Measurements from ENCODE around the gene ASPM.

Gene ASPM

DNA sequence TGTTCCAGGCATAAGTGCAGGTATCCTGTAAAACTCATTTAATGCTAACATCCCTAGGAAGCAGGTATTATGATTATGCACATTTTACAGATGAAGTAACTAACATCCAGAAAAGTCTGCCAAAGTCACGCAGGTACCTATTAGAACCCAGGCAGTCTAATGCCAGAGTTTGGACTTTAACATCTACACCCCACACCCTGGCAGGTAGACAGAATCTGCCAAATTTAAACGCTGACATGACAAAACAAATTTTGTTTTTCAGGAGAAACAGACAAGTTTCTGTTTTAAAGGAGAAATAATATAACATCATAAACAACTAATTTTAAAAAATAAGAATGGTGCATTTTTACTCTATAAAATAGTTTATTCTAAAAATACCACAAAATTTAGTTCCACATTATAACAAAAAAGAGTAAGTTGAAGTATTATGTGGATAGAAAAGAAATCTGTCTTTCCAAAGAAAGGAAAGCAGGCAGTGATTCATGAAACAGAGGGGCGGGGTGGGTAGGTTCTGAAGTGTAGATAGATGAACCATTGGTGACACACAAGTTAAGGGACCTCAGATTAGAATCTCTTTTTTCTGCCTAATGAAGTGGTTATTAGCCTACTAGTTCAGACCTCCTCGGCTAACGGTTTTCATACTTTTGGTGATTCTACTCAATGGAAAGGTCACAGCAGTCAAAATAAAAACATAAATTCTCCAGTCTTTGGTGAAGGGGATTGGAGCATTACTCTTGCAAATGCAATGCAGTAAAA is 1.7 kb downstream of the ASPM start:
- Histone ChIP-seq H3K4me1 (ENCODE audit: control insufficient read depth, insufficient read depth, low read length) (no peaks in the 10 kb centered on the region), H3K36me3 (ENCODE audit: control insufficient read depth, insufficient read depth, low read length) (peaks cover 2% of the 10 kb centered on the region; the same call in 1 of the 2 replicates), H3K4me3 (ENCODE audit: low read length) (peak overlapping the region; percentile 4; the same call in 1 of the 2 replicates), H3K9me3 (ENCODE audit: control insufficient read depth, insufficient read depth, low read length) (no peaks in the 10 kb centered on the region), H3K27ac (ENCODE audit: low read length) (no peak overlapping the region), H3K27me3 (ENCODE audit: control insufficient read depth, insufficient read depth, low read length) (no peaks in the 10 kb centered on the region)
- DNase-seq (ENCODE audit: low read depth, low spot score) = no peak
- no CpG with 5 or more reads among the region's 5 CpGs for WGBS (ENCODE audit: insufficient coverage, insufficient read length)

DNA sequence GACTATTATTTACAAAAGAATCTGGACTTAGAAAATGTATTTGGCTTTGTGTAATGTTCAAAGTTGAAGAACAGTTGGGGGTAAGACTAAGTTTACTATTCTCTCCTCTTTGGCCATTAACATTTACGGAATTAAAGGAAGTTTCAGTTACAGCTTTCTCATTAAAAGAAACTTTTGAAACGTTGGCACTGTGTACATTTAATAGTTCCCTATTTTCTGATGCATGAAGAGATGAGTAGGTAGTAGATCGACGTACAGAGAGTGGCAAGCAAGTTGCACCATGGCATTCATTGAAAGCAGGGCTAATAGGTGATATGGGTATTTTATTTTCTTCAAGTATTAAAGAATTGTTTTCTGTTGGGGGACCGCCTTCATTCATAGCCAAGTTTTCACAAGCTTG is 3.2 kb downstream of the ASPM start:
- no CpG with 5 or more reads among the region's 5 CpGs for WGBS (ENCODE audit: insufficient coverage, insufficient read length)
- H3K4me1 ChIP-seq (ENCODE audit: control insufficient read depth, insufficient read depth, low read length) = no peaks in the 10 kb centered on the region
- DNase-seq (ENCODE audit: low read depth, low spot score) = no peak
- H3K4me3 ChIP-seq (ENCODE audit: low read length) = no peak overlapping the region
- H3K36me3 ChIP-seq (ENCODE audit: control insufficient read depth, insufficient read depth, low read length) = peaks cover 2% of the 10 kb centered on the region; the same call in 1 of the 2 replicates
- no peak overlapping the region for H3K27ac ChIP-seq (ENCODE audit: low read length)
- no peaks in the 10 kb centered on the region for H3K27me3 ChIP-seq (ENCODE audit: control insufficient read depth, insufficient read depth, low read length)
- H3K9me3 ChIP-seq (ENCODE audit: control insufficient read depth, insufficient read depth, low read length) = no peaks in the 10 kb centered on the region

DNA sequence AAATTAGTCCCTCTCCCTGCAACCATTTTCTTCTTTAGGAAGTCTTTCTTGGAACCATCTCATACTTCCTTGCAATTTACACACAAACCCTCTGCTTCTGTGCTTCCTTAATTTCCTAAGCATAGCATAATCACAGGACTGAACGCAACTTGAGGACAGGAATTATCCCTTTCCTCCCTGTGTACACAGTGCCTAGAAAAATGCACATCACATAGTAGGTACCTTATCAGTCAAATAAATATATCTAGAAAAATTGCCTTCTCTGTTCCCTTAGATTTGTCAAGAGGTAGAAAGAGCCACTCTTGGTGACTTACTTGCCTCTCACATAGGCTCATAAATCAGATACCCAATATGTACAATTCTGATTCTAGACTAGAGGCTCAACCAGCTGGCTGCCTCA is 4.9 kb downstream of the ASPM start:
- WGBS (ENCODE audit: insufficient coverage, insufficient read length) = no CpG with 5 or more reads among the region's 1 CpG
- H3K27ac ChIP-seq (ENCODE audit: low read length) = no peak overlapping the region
- H3K4me1 ChIP-seq (ENCODE audit: control insufficient read depth, insufficient read depth, low read length) = no peaks in the 10 kb centered on the region
- no peak for DNase-seq (ENCODE audit: low read depth, low spot score)
- H3K27me3 ChIP-seq (ENCODE audit: control insufficient read depth, insufficient read depth, low read length) = no peaks in the 10 kb centered on the region
- no peaks in the 10 kb centered on the region for H3K9me3 ChIP-seq (ENCODE audit: control insufficient read depth, insufficient read depth, low read length)
- H3K36me3 ChIP-seq (ENCODE audit: control insufficient read depth, insufficient read depth, low read length) = peaks cover 2% of the 10 kb centered on the region; the same call in 1 of the 2 replicates
- H3K4me3 ChIP-seq (ENCODE audit: low read length) = no peak overlapping the region

DNA sequence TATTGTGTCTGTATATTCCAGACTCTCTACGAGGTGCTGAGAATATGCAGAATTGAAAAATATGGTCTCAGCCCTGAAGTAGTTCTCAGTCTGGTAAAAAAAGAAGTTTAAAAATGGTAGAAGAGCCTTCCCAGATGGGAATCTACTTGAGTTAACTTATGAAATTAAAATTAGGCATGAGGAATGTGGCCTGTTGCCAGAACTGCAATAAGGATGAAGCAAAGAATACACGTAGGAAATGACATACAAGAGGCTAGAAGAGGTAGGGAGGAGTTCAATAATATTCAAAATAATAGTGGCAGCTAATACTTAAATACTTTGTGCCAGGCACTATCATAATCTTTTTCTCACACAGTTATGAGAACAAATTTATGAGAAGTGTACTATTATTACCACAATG is 6.3 kb downstream of the ASPM start:
- Histone ChIP-seq H3K9me3 (ENCODE audit: control insufficient read depth, insufficient read depth, low read length) (no peaks in the 10 kb centered on the region), H3K4me1 (ENCODE audit: control insufficient read depth, insufficient read depth, low read length) (no peaks in the 10 kb centered on the region), H3K27ac (ENCODE audit: low read length) (no peak overlapping the region), H3K36me3 (ENCODE audit: control insufficient read depth, insufficient read depth, low read length) (peaks cover 2% of the 10 kb centered on the region; the same call in 1 of the 2 replicates), H3K27me3 (ENCODE audit: control insufficient read depth, insufficient read depth, low read length) (no peaks in the 10 kb centered on the region), H3K4me3 (ENCODE audit: low read length) (no peak overlapping the region)
- DNase-seq (ENCODE audit: low read depth, low spot score) = no peak
- WGBS (ENCODE audit: insufficient coverage, insufficient read length) = no CpG with 5 or more reads among the region's 2 CpGs

DNA sequence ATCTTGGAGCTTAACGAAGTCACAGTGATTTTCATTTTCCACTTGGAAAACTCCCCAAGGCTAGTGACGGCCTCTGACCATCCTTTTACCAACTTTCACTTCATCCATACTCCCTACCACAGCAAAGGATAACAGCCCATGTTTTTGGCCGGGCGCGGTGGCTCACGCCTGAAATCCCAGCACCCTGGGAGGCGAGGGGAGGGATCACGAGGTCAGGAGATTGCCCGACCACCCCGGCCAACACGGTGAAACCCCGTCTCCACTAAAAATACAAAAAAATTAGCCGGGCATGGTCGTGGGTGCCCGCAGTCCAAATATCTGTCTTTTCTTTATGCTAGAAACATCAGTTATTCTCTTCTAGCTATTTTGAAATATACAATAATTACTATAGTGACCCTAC is 7.3 kb downstream of the ASPM start:
- Histone ChIP-seq H3K9me3 (ENCODE audit: control insufficient read depth, insufficient read depth, low read length) (no peaks in the 10 kb centered on the region), H3K36me3 (ENCODE audit: control insufficient read depth, insufficient read depth, low read length) (peaks cover 2% of the 10 kb centered on the region; the same call in 1 of the 2 replicates), H3K4me3 (ENCODE audit: low read length) (no peak overlapping the region), H3K4me1 (ENCODE audit: control insufficient read depth, insufficient read depth, low read length) (no peaks in the 10 kb centered on the region), H3K27me3 (ENCODE audit: control insufficient read depth, insufficient read depth, low read length) (no peaks in the 10 kb centered on the region), H3K27ac (ENCODE audit: low read length) (no peak overlapping the region)
- WGBS (ENCODE audit: insufficient coverage, insufficient read length) = no CpG with 5 or more reads among the region's 15 CpGs
- no peak for DNase-seq (ENCODE audit: low read depth, low spot score)

DNA sequence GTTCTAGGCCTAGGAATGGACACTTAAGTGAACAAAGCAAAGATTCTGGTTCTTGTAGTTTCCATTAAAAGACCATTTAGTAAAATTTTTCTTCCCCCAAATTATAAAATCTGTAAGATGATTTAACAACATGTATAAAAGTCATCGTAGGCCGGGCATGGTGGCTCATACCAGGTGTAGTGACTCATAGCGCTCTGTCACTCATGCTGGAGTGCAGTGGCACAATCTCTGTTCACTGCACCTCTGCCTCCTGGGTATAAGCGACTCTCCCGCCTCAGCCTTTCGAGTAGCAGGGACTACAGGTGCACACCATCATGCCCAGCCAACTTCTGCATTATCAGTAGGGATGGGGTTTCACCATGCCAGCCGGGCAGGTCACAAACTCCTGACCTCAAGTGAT is 9.1 kb downstream of the ASPM start:
- Histone ChIP-seq H3K4me3 (ENCODE audit: low read length) (no peak overlapping the region), H3K27ac (ENCODE audit: low read length) (no peak overlapping the region), H3K9me3 (ENCODE audit: control insufficient read depth, insufficient read depth, low read length) (no peaks in the 10 kb centered on the region), H3K36me3 (ENCODE audit: control insufficient read depth, insufficient read depth, low read length) (peaks cover 2% of the 10 kb centered on the region; the same call in 1 of the 2 replicates), H3K4me1 (ENCODE audit: control insufficient read depth, insufficient read depth, low read length) (no peaks in the 10 kb centered on the region), H3K27me3 (ENCODE audit: control insufficient read depth, insufficient read depth, low read length) (no peaks in the 10 kb centered on the region)
- no peak for DNase-seq (ENCODE audit: low read depth, low spot score)
- WGBS (ENCODE audit: insufficient coverage, insufficient read length) = no CpG with 5 or more reads among the region's 7 CpGs

DNA sequence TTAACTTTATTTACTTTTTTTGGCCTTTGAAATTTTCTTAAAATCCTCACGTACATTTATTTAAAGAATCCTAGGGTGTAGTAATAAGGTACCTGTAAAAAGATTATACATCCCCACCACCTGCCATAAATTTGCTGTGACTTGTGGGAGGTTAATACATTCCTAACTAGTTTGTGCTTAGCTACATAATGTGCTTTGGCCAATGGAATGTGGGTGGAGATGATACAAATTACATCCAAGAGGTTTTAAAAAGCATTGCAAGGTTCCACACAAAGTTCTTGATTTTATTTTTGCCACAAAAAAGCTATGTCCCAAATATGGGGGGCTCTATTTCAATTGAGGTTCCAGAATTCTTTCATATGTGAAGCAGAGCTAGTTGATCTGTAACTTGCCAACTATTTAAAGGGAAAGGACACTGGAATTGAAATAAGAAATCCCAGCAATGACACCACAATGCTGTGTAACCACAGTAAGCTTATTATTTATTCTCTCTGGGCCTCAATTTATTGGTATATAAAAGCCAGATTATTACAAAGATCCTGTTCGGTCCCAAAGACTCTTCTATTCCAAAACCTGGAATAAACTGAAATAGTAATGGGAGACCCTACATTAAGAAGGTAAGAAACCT is 15.7 kb downstream of the ASPM start:
- Histone ChIP-seq H3K9me3 (ENCODE audit: control insufficient read depth, insufficient read depth, low read length) (no peaks in the 10 kb centered on the region), H3K4me3 (ENCODE audit: low read length) (no peak overlapping the region), H3K4me1 (ENCODE audit: control insufficient read depth, insufficient read depth, low read length) (no peaks in the 10 kb centered on the region; the same call in 1 of the 2 replicates), H3K36me3 (ENCODE audit: control insufficient read depth, insufficient read depth, low read length) (peaks cover 3% of the 10 kb centered on the region; the same call in 1 of the 2 replicates), H3K27ac (ENCODE audit: low read length) (no peak overlapping the region), H3K27me3 (ENCODE audit: control insufficient read depth, insufficient read depth, low read length) (no peaks in the 10 kb centered on the region)
- no CpG with 5 or more reads among the region's 2 CpGs for WGBS (ENCODE audit: insufficient coverage, insufficient read length)
- DNase-seq (ENCODE audit: low read depth, low spot score) = no peak

DNA sequence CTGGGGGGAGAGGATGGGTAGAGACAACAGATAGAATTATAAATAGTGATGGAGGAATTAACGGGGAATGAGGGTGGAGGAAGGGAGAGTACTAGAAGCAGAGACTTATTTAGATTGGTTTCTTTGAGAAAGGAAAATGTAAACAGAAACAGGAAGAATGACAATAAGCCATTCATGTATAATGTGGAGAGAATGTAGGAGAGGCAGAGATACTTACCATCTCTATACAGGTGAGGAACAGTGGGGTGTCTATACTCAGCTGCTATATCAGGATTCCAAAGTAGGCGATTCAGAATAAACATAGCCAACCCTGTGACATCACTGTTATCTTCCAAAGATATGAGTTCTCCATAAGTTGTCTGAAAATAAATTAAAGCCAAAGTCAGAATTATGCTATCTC is 16.8 kb downstream of the ASPM start:
- H3K9me3 ChIP-seq (ENCODE audit: control insufficient read depth, insufficient read depth, low read length) = no peaks in the 10 kb centered on the region
- H3K27ac ChIP-seq (ENCODE audit: low read length) = no peak overlapping the region
- H3K36me3 ChIP-seq (ENCODE audit: control insufficient read depth, insufficient read depth, low read length) = peaks cover 5% of the 10 kb centered on the region; the same call in 1 of the 2 replicates
- H3K4me1 ChIP-seq (ENCODE audit: control insufficient read depth, insufficient read depth, low read length) = no peaks in the 10 kb centered on the region; the same call in 1 of the 2 replicates
- H3K27me3 ChIP-seq (ENCODE audit: control insufficient read depth, insufficient read depth, low read length) = no peaks in the 10 kb centered on the region
- WGBS (ENCODE audit: insufficient coverage, insufficient read length) = 100% methylated on average over 1 of the region's 2 CpGs
- no peak overlapping the region for H3K4me3 ChIP-seq (ENCODE audit: low read length)
- no peak for DNase-seq (ENCODE audit: low read depth, low spot score)

DNA sequence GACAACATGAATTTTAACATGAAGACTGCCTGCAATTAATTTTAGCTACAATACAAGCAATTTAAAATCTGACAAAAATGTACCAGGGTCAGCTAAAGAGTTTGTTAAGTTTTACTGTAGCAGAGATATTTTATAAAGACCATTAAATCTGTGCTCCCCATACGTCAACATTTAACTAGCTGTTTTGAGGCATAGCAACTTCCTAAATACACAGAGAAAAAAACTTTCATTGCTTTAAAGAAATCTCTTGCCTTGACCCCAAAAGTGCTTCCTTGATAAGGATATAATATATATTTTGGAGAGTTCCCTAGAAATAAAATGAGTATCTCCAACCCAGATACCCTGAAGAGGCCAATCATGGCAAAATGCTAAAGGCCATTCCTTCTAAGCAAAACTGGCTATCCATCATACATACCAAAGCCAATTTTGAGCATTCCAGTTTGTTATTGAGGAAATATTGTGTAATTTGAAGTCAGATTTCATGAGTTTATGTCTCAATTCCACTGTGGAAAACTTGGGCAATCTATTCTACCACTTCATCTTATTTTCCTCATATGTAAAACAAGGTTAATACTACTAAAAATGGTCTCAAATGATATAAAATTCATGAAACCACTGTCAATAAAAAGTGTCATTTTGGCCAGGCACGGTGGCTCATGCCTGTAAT is 19.1 kb downstream of the ASPM start:
- no peaks in the 10 kb centered on the region; the same call in 1 of the 2 replicates for H3K4me1 ChIP-seq (ENCODE audit: control insufficient read depth, insufficient read depth, low read length)
- no CpG with 5 or more reads among the region's 2 CpGs for WGBS (ENCODE audit: insufficient coverage, insufficient read length)
- no peak overlapping the region for H3K4me3 ChIP-seq (ENCODE audit: low read length)
- DNase-seq (ENCODE audit: low read depth, low spot score) = no peak
- H3K27ac ChIP-seq (ENCODE audit: low read length) = no peak overlapping the region
- no peaks in the 10 kb centered on the region for H3K27me3 ChIP-seq (ENCODE audit: control insufficient read depth, insufficient read depth, low read length)
- H3K9me3 ChIP-seq (ENCODE audit: control insufficient read depth, insufficient read depth, low read length) = no peaks in the 10 kb centered on the region
- H3K36me3 ChIP-seq (ENCODE audit: control insufficient read depth, insufficient read depth, low read length) = peaks cover 5% of the 10 kb centered on the region; the same call in 1 of the 2 replicates

DNA sequence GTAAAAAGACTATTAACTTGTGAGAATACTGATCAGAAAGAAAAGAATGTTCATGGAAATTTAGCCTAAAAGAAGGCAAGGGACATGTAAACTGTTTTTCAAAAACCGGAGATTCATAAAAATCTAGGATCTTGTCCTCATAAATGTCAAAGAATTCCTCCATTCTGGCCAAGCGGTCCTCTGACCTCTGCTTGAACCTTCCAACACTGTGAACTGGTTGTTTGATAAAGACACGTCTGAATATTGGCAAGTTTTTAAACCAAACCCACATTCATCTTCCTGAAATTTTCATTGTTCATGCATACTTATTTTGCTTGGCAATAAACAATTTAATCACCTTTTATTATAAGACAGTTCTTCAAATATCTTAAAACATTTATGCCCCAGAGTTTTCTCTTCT is 19.8 kb downstream of the ASPM start:
- Histone ChIP-seq H3K4me1 (ENCODE audit: control insufficient read depth, insufficient read depth, low read length) (no peaks in the 10 kb centered on the region; the same call in 1 of the 2 replicates), H3K4me3 (ENCODE audit: low read length) (no peak overlapping the region), H3K27me3 (ENCODE audit: control insufficient read depth, insufficient read depth, low read length) (no peaks in the 10 kb centered on the region), H3K36me3 (ENCODE audit: control insufficient read depth, insufficient read depth, low read length) (peaks cover 8% of the 10 kb centered on the region; the same call in 1 of the 2 replicates), H3K27ac (ENCODE audit: low read length) (no peak overlapping the region), H3K9me3 (ENCODE audit: control insufficient read depth, insufficient read depth, low read length) (no peaks in the 10 kb centered on the region)
- no peak for DNase-seq (ENCODE audit: low read depth, low spot score)
- WGBS (ENCODE audit: insufficient coverage, insufficient read length) = no CpG with 5 or more reads among the region's 3 CpGs

Measured in iPS DF 6.9 (cell line).